ENCODE results near the gene CCR2. TPM values are rescaled to one million over a fixed set of nuclear protein-coding genes. Genes with fewer than 3 reads are reported as not detected.
A peak's percentile ranks its signal among the peaks of the same experiment; 100 is the strongest.

CCR2 gene
- total RNA-seq, 1 experiment from 2014 or later, result not detected

GRCh38 chr3:46395766-46396530 is 42.0 kb downstream of the CCR2 start:
- H3K27ac ChIP-seq, result peak overlapping the region; percentile 95
- H3K4me2 ChIP-seq, result peak overlapping the region; percentile 71
- H3K79me2 ChIP-seq (ENCODE audit: low read depth), result peaks cover 33% of the 10 kb centered on the region
- ChIA-PET POLR2A (ENCODE audit: unreplicated experiment) (no interaction called here), CTCF (no interaction called here)
- no peak overlapping the region for H2AFZ ChIP-seq
- peaks cover 54% of the 10 kb centered on the region for H3F3A ChIP-seq (ENCODE audit: insufficient read depth, low read depth)
- intact Hi-C loops (cut with micrococcal nuclease; ENCODE audit: unreplicated experiment), result no loop called here
- no peaks in the 10 kb centered on the region for H3K9me3 ChIP-seq (ENCODE audit: insufficient read depth, low read depth)
- H3K36me3 ChIP-seq (ENCODE audit: low read depth), result no peaks in the 10 kb centered on the region
- no peak for TF ChIP-seq CTCF (conservative IDR thresholded peaks at IDR 0.05)
- TF ChIP-seq EZH2 (IDR thresholded peaks at IDR 0.05; ENCODE audit: low read depth), result no peak
- H3K4me3 ChIP-seq, result no peak overlapping the region
- no peaks in the 10 kb centered on the region for H3K9me2 ChIP-seq (ENCODE audit: insufficient read depth)
- BruUV-seq (replicated peaks), result no TSS peak
- H3K4me1 ChIP-seq (replicated peaks; ENCODE audit: insufficient read depth), result peaks cover 71% of the 10 kb centered on the region
- no peaks in the 10 kb centered on the region for H4K20me1 ChIP-seq (ENCODE audit: insufficient read depth)
- no peaks in the 10 kb centered on the region for H3K27me3 ChIP-seq (ENCODE audit: insufficient read depth, low read depth)
- DNase-seq, result no peak

GRCh38 chr3:46397111-46397510 is 43.2 kb downstream of the CCR2 start:
- Histone ChIP-seq H3K9me2 (ENCODE audit: insufficient read depth) (no peaks in the 10 kb centered on the region), H3F3A (ENCODE audit: insufficient read depth, low read depth) (peaks cover 43% of the 10 kb centered on the region), H3K36me3 (ENCODE audit: low read depth) (no peaks in the 10 kb centered on the region), H2AFZ (no peak overlapping the region), H3K79me2 (ENCODE audit: low read depth) (peaks cover 31% of the 10 kb centered on the region), H3K4me2 (no peak overlapping the region), H3K27me3 (ENCODE audit: insufficient read depth, low read depth) (no peaks in the 10 kb centered on the region), H3K27ac (peak overlapping the region; percentile 95; the same call in 1 of the 2 replicates), H3K4me1 (replicated peaks; ENCODE audit: insufficient read depth) (peaks cover 61% of the 10 kb centered on the region), H3K9me3 (ENCODE audit: insufficient read depth, low read depth) (no peaks in the 10 kb centered on the region), H3K4me3 (no peak overlapping the region), H4K20me1 (ENCODE audit: insufficient read depth) (no peaks in the 10 kb centered on the region)
- intact Hi-C loops (cut with micrococcal nuclease; ENCODE audit: unreplicated experiment), result no loop called here
- no TSS peak for BruUV-seq (replicated peaks)
- POLR2A ChIA-PET (ENCODE audit: unreplicated experiment), result no interaction called here
- no peak for TF ChIP-seq CTCF (conservative IDR thresholded peaks at IDR 0.05)
- TF ChIP-seq EZH2 (IDR thresholded peaks at IDR 0.05; ENCODE audit: low read depth), result no peak
- CTCF ChIA-PET, result no interaction called here
- DNase-seq, result no peak

GRCh38 chr3:46398186-46398955 is 44.5 kb downstream of the CCR2 start:
- H3K27ac ChIP-seq, result no peak overlapping the region
- BruUV-seq (replicated peaks), result no TSS peak
- peaks cover 33% of the 10 kb centered on the region for H3K79me2 ChIP-seq (ENCODE audit: low read depth)
- intact Hi-C loops (cut with micrococcal nuclease; ENCODE audit: unreplicated experiment), result no loop called here
- ChIA-PET POLR2A (ENCODE audit: unreplicated experiment) (no interaction called here), CTCF (no interaction called here)
- no peaks in the 10 kb centered on the region for H3K9me2 ChIP-seq (ENCODE audit: insufficient read depth)
- no peaks in the 10 kb centered on the region for H3K27me3 ChIP-seq (ENCODE audit: insufficient read depth, low read depth)
- H3K36me3 ChIP-seq (ENCODE audit: low read depth), result no peaks in the 10 kb centered on the region; the same call in 1 of the 2 replicates
- 0 out of 2 replicates have a peak, but pooled peaks cover 3% of the 10 kb centered on the region for H3K9me3 ChIP-seq (ENCODE audit: insufficient read depth, low read depth)
- H4K20me1 ChIP-seq (ENCODE audit: insufficient read depth), result no peaks in the 10 kb centered on the region
- no peak overlapping the region for H3K4me3 ChIP-seq
- no peak for TF ChIP-seq EZH2 (IDR thresholded peaks at IDR 0.05; ENCODE audit: low read depth)
- no peak for TF ChIP-seq CTCF (conservative IDR thresholded peaks at IDR 0.05)
- H3F3A ChIP-seq (ENCODE audit: insufficient read depth, low read depth), result peaks cover 30% of the 10 kb centered on the region
- no peak overlapping the region for H3K4me2 ChIP-seq
- peaks cover 48% of the 10 kb centered on the region for H3K4me1 ChIP-seq (replicated peaks; ENCODE audit: insufficient read depth)
- DNase-seq, result no peak
- H2AFZ ChIP-seq, result no peak overlapping the region
